SU-DHL-6 (cell line): Measurements from ENCODE around the gene NR2F2.

Experiments used
- H2AFZ ChIP-seq: fragments of 200-600 bp; sonication (generic); 2 replicates; pipeline ENCODE4 v1.6.1; 2014; ENCODE audit warnings: low read depth, mild to moderate bottlenecking, moderate library complexity, mixed read lengths, antibody characterized with exemption, low read length; ENCODE audit not compliant: severe bottlenecking
- H3F3A ChIP-seq: fragments of 200-600 bp; shearing (Covaris generic); 2 replicates; pipeline ENCODE4 v1.6.0; 2016; ENCODE audit warnings: antibody characterized with exemption, mild to moderate bottlenecking; ENCODE audit not compliant: insufficient read depth
- H3K27ac ChIP-seq: fragments of 200-600 bp; sonication (generic); 2 replicates; pipeline ENCODE4 v1.5.1; 2016; ENCODE audit warnings: low read depth, mild to moderate bottlenecking, low read length, moderate library complexity, mixed read lengths
- H3K27me3 ChIP-seq: fragments of 200-600 bp; sonication (generic), shearing (Covaris generic); 2 replicates; pipeline ENCODE4 v1.6.0; 2014; ENCODE audit warnings: mild to moderate bottlenecking, low read length
- H3K36me3 ChIP-seq: fragments of 200-600 bp; sonication (generic); 2 replicates; pipeline ENCODE4 v1.6.1; 2014; ENCODE audit warnings: mild to moderate bottlenecking, low read length, mixed read lengths
- H3K4me2 ChIP-seq: fragments of 300-600, 200-600 bp; shearing (Covaris generic), sonication (generic); 2 replicates; pipeline ENCODE4 v1.6.0; 2014; ENCODE audit warnings: low read length, low read depth, mild to moderate bottlenecking; ENCODE audit not compliant: poor library complexity, severe bottlenecking
- H3K4me3 ChIP-seq: fragments of 200-600 bp; sonication (generic); 2 replicates; pipeline ENCODE4 v1.5.1; 2014; ENCODE audit warnings: antibody characterized with exemption, low read length, mild to moderate bottlenecking, mixed read lengths; ENCODE audit not compliant: insufficient read depth, poor library complexity, severe bottlenecking
- H3K79me2 ChIP-seq: fragments of 200-600 bp; sonication (generic); 2 replicates; pipeline ENCODE4 v1.6.1; 2014; ENCODE audit warnings: mild to moderate bottlenecking, low read length, moderate library complexity; ENCODE audit not compliant: insufficient read depth
- H3K9ac ChIP-seq: fragments of 200-600 bp; sonication (generic); 2 replicates; pipeline ENCODE4 v1.7.0; 2014; ENCODE audit warnings: mild to moderate bottlenecking, low read length
- H3K9me2 ChIP-seq: fragments of 200-600 bp; sonication (generic); replicated peaks from 2 replicates; pipeline ENCODE4 v1.6.1; 2014; ENCODE audit warnings: low read length; ENCODE audit not compliant: insufficient read depth
- H3K9me3 ChIP-seq: fragments of 200-600 bp; sonication (generic); 2 replicates; pipeline ENCODE4 v1.6.1; 2014; ENCODE audit warnings: low read length, mixed read lengths; ENCODE audit not compliant: insufficient read depth
- H4K20me1 ChIP-seq: fragments of 200-600 bp; sonication (generic); 2 replicates; pipeline ENCODE4 v1.6.1; 2014; ENCODE audit warnings: low read depth, mild to moderate bottlenecking, antibody characterized with exemption, low read length, moderate library complexity, mixed read lengths
- EZH2phosphoT487 ChIP-seq: fragments of 200-600 bp; sonication (generic), shearing (Covaris generic); conservative IDR thresholded peaks from 2 replicates; pipeline ENCODE4 v1.6.1; 2018; ENCODE audit warnings: mild to moderate bottlenecking, antibody characterized with exemption, low read length, moderate library complexity, mixed read lengths
- TF ChIP-seq, protein P1 (sequence below): fragments of 200-600 bp; sonication (generic); IDR thresholded peaks from one replicate; pipeline ENCODE4 v1.5.1; 2017; ENCODE audit warnings: antibody characterized with exemption, mild to moderate bottlenecking, low read length, moderate library complexity; ENCODE audit not compliant: insufficient read depth, poor library complexity, severe bottlenecking

NR2F2 gene

GRCh38 chr15:96326328-96327154 lies 4.0 kb upstream of the NR2F2 start:
- H3K79me2 ChIP-seq: no peaks in the 10 kb centered on the region
- no peaks in the 10 kb centered on the region for H3K9me2 ChIP-seq
- H3K4me2 ChIP-seq: no peak overlapping the region
- H4K20me1 ChIP-seq: no peaks in the 10 kb centered on the region
- H3K36me3 ChIP-seq: no peaks in the 10 kb centered on the region
- H3K27me3 ChIP-seq: no peaks in the 10 kb centered on the region
- TF ChIP-seq, protein P1, sequence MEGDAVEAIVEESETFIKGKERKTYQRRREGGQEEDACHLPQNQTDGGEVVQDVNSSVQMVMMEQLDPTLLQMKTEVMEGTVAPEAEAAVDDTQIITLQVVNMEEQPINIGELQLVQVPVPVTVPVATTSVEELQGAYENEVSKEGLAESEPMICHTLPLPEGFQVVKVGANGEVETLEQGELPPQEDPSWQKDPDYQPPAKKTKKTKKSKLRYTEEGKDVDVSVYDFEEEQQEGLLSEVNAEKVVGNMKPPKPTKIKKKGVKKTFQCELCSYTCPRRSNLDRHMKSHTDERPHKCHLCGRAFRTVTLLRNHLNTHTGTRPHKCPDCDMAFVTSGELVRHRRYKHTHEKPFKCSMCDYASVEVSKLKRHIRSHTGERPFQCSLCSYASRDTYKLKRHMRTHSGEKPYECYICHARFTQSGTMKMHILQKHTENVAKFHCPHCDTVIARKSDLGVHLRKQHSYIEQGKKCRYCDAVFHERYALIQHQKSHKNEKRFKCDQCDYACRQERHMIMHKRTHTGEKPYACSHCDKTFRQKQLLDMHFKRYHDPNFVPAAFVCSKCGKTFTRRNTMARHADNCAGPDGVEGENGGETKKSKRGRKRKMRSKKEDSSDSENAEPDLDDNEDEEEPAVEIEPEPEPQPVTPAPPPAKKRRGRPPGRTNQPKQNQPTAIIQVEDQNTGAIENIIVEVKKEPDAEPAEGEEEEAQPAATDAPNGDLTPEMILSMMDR: no peak
- no peak for TF ChIP-seq EZH2phosphoT487
- H3F3A ChIP-seq: no peaks in the 10 kb centered on the region
- no peak overlapping the region for H3K4me3 ChIP-seq
- H3K27ac ChIP-seq: no peak overlapping the region
- H3K9me3 ChIP-seq: no peaks in the 10 kb centered on the region
- no peak overlapping the region for H3K9ac ChIP-seq
- no peak overlapping the region for H2AFZ ChIP-seq

DNA sequence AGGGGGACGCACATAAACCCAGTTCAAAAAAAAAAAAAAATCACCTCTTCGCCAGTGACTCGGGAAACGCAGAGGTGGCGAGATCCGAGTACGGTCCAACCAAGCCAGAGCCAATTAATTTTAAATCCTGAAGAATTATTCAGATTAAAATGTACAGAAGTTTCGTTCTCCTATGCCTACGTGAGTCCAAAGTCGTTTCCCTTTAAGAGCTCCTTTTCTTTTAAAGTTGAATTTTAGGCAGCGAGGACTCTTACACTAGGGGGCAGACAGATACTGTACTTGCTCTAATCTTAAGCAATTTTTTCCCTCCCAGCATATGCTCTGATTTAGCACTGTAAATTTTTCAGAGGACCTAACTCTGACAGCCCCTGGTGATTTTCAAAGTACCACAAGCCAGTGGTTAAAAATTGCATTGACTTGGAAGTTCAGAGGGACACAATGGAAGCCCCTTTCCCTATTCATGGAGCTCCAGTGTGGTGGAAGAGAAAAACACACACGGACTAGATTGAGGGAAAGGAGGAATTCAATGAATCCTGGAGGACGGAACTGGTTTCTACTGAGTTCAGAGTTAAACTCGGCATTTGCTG lies 3.3 kb upstream of the NR2F2 start:
- H3K79me2 ChIP-seq: no peaks in the 10 kb centered on the region
- H4K20me1 ChIP-seq: no peaks in the 10 kb centered on the region
- H3K9me3 ChIP-seq: no peaks in the 10 kb centered on the region
- TF ChIP-seq, protein P1: no peak
- no peak for TF ChIP-seq EZH2phosphoT487
- H3K4me3 ChIP-seq: no peak overlapping the region
- H3F3A ChIP-seq: no peaks in the 10 kb centered on the region
- H2AFZ ChIP-seq: no peak overlapping the region
- H3K27ac ChIP-seq: no peak overlapping the region
- H3K27me3 ChIP-seq: no peaks in the 10 kb centered on the region
- no peak overlapping the region for H3K9ac ChIP-seq
- H3K36me3 ChIP-seq: no peaks in the 10 kb centered on the region
- no peak overlapping the region for H3K4me2 ChIP-seq
- H3K9me2 ChIP-seq: no peaks in the 10 kb centered on the region

DNA sequence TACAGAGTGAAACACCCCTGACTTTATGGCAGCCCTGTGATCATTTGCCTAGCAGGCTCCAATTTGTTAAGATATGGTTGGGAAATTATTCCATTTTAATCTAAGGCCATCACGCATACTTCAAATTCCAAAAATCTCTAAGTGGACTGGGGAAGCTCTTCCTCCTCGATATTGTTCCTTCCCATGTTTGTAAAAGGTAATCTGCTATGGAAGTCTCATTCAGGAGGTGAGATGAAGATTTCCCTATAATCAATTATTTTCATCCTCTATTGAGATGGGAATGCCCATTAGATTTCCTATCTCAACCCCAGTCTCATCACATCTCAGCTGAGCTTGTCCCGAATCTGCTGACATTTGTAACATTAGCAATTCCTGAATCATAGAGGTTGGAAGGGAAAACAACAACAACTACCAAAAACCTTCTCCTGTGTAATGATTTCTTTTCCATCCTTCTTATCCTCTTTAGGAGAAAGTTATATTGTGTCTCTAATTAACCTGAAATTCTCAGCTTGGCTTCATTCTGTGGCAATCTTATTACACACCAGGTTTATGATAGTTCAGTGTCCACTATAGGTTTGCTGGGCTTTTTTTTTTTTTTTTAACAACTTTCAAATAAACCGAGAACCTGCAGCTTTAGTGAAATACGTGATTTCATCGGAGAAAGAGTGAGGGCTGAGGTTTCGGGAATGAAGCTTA lies 2.2 kb upstream of the NR2F2 start:
- Histone ChIP-seq H3K9ac (no peak overlapping the region), H2AFZ (no peak overlapping the region), H3K36me3 (no peaks in the 10 kb centered on the region), H3K27me3 (no peaks in the 10 kb centered on the region), H3K79me2 (no peaks in the 10 kb centered on the region), H4K20me1 (no peaks in the 10 kb centered on the region), H3F3A (no peaks in the 10 kb centered on the region), H3K4me2 (no peak overlapping the region), H3K9me2 (no peaks in the 10 kb centered on the region), H3K4me3 (no peak overlapping the region), H3K27ac (no peak overlapping the region), H3K9me3 (no peaks in the 10 kb centered on the region)
- TF ChIP-seq, protein P1: no peak
- no peak for TF ChIP-seq EZH2phosphoT487
